IgD-negative memory B cell (primary cell): ENCODE measurements around the gene PWWP2B. TPM values are rescaled to one million over a fixed set of nuclear protein-coding genes. Genes with fewer than 3 reads are reported as not detected.
A peak's percentile ranks its signal among the peaks of the same experiment; 100 is the strongest.

ENCODE experiments used
- H3K27ac Mint-ChIP-seq, 3 donors: one replicate each; pipeline ENCODE4 v1.8.0; 2020 to 2022; ENCODE audit warnings: mild to moderate bottlenecking in 3 of 3, mixed read lengths in 3 of 3, moderate library complexity in 1 of 3
- H3K27me3 Mint-ChIP-seq: one replicate; pipeline ENCODE4 v1.8.0; 2021; ENCODE audit warnings: mixed read lengths
- H3K36me3 Mint-ChIP-seq: one replicate; pipeline ENCODE4 v1.8.0; 2020; ENCODE audit warnings: mild to moderate bottlenecking, mixed read lengths
- H3K4me1 Mint-ChIP-seq, 3 donors: one replicate each; pipeline ENCODE4 v1.8.0; 2020 to 2022; ENCODE audit warnings: mixed read lengths in 3 of 3, mild to moderate bottlenecking in 1 of 3
- H3K4me3 Mint-ChIP-seq, 4 donors: one replicate each; pipeline ENCODE4 v1.8.0; 2020 to 2022; ENCODE audit warnings: mild to moderate bottlenecking in 4 of 4, mixed read lengths in 4 of 4, moderate library complexity in 3 of 4
- H3K9me3 Mint-ChIP-seq, 3 donors: one replicate each; pipeline ENCODE4 v1.8.0; 2020 to 2021; ENCODE audit warnings: mixed read lengths in 3 of 3, mild to moderate bottlenecking in 1 of 3
- polyA plus RNA-seq: library from polyadenylated mRNA; unstranded; fragments of 300-500 nt; fragmentation: Illumina TruSeq; gene quantifications from one replicate; pipeline ENCODE4 v1.2.3, GENCODE V29; 2021

Gene PWWP2B
- polyA plus RNA-seq, 1 donor from 2014 or later: 9.0 TPM

DNA sequence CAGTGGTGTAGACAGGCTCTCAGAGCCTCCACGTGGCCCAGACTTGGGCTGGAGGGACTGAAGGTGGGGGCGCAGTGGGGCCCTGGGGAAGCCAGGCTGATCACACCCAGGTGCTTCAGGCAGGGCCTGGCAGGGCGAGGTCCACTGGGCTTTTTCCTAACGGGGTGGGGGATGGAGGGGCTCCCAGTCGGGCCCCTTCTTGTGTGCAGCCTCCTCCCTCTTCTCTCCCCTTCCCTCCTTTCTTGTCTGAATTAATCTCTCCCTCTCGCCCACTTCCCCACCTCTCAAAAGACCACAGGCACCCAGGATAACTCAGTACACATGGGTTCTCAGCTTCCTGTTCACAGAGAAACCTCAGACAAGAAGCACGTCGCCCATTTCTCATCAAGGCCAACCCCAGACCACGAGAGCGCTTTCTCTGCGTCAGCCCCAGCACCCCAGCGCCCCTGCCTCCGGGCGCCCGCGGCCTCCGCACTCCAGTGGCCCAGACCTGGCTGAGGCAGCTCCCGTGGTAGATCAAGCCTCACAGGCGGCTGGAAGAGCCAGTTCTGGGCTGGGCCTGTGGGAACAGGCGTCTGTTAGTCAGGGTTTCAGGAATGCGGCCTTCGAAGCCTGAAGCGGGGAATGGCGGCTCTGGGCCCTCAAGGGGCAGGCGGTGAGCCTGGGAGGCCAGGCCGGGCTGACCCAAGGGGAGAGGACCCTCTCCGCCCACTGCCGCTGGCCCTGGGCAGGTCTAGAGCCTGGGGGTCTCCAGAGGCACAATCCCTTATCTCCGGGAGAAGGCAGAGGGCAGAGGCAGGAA is 50.6 kb downstream of the PWWP2B start:
- H3K36me3 Mint-ChIP-seq: no peaks in the 10 kb centered on the region
- H3K27me3 Mint-ChIP-seq: no peaks in the 10 kb centered on the region
- peak overlapping the region; percentile 18 to 75 (median 57) for H3K4me3 Mint-ChIP-seq
- peak overlapping the region; percentile 89 to 95 (median 95) for H3K27ac Mint-ChIP-seq
- H3K9me3 Mint-ChIP-seq: no peaks in the 10 kb centered on the region
- peaks cover 11 to 19% (median 18%) of the 10 kb centered on the region in 3 donors for H3K4me1 Mint-ChIP-seq

GRCh38 chr10:132448248-132448731 is 51.3 kb downstream of the PWWP2B start:
- Mint-ChIP-seq H3K36me3 (no peaks in the 10 kb centered on the region), H3K9me3 (no peaks in the 10 kb centered on the region), H3K27me3 (no peaks in the 10 kb centered on the region), H3K4me3 (peak overlapping the region in 3 of 4 donors; percentile 17 to 73 (median 57)), H3K27ac (peak overlapping the region; percentile 31 to 95 (median 89)), H3K4me1 (peaks cover 12 to 19% (median 19%) of the 10 kb centered on the region in 3 donors)

- no peaks in the 10 kb centered on the region for H3K9me3 Mint-ChIP-seq
- peak overlapping the region in 2 of 3 donors; percentile 87 to 89 for H3K27ac Mint-ChIP-seq
- peaks cover 11 to 19% (median 17%) of the 10 kb centered on the region in 3 donors for H3K4me1 Mint-ChIP-seq
- H3K27me3 Mint-ChIP-seq: no peaks in the 10 kb centered on the region
- H3K4me3 Mint-ChIP-seq: no peak overlapping the region
- H3K36me3 Mint-ChIP-seq: no peaks in the 10 kb centered on the region
These were observed 52.2 kb downstream of the PWWP2B start for GRCh38 chr10:132449051-132449810.

DNA sequence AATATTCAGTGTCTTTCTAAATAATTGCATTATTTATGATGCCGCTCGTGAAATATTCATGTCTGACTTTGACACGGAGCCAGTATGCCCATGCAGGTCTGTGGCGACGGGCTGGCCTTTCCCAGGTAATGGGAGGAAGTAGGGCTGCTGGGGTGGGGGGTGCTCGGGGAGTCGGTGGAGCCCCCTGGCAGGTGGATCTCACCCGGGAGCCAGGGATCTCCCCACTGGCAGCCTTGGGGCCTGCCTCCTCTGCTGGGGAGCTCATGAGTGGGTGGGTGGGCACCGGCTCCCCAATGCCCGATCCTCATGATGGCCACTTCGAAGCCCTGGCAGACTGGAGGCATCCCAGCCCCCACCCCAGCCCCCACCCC is 52.8 kb downstream of the PWWP2B start:
- no peaks in the 10 kb centered on the region for H3K9me3 Mint-ChIP-seq
- peaks cover 11 to 19% (median 17%) of the 10 kb centered on the region in 3 donors for H3K4me1 Mint-ChIP-seq
- no peak overlapping the region for H3K4me3 Mint-ChIP-seq
- peak overlapping the region; percentile 67 to 89 (median 87) for H3K27ac Mint-ChIP-seq
- no peaks in the 10 kb centered on the region for H3K36me3 Mint-ChIP-seq
- H3K27me3 Mint-ChIP-seq: no peaks in the 10 kb centered on the region

- peak overlapping the region; percentile 73 to 95 (median 90) for H3K27ac Mint-ChIP-seq
- H3K4me1 Mint-ChIP-seq: peaks cover 8 to 19% (median 15%) of the 10 kb centered on the region in 3 donors
- H3K36me3 Mint-ChIP-seq: no peaks in the 10 kb centered on the region
- H3K27me3 Mint-ChIP-seq: no peaks in the 10 kb centered on the region
- no peaks in the 10 kb centered on the region for H3K9me3 Mint-ChIP-seq
- no peak overlapping the region for H3K4me3 Mint-ChIP-seq
These were observed 53.4 kb downstream of the PWWP2B start for GRCh38 chr10:132450466-132450824.

DNA sequence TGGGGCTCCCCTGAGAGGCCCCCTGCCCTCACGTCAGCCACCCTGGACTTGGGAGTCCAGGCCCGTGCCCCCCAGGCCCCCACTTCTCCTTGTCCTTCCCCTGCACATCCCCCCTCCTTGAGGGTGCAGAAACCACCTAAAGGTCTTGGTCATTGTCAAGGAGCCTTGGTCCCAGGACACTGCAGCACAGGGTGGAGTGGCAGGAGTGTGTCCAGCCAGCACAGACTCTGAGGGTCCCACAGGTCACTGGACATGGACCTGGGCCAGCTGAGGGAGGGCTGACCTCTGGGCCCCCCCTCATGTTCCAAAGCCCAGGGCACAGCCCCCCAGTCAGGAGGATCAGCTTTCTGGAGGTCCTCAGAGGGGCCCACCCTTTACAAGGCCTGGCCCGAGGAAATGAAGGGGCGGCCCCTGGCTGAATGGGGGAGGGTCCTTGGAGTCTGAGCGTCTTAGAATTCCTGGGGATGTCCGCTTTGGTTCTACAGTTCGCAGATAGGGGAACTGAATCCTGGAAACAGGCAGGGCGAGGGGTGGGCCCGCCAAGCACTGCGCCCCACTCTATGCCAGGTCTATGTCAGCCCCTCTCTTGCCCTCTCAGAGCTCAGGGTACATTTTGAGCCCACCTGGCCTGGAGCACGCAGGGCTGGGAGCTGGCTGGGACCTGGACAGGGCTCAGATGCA is 54.0 kb downstream of the PWWP2B start:
- Mint-ChIP-seq H3K27me3 (no peaks in the 10 kb centered on the region), H3K9me3 (no peaks in the 10 kb centered on the region), H3K4me3 (peak overlapping the region in 2 of 4 donors; percentile 14 to 17), H3K27ac (peak overlapping the region; percentile 89 to 95 (median 90)), H3K36me3 (no peaks in the 10 kb centered on the region), H3K4me1 (peaks cover 8 to 19% (median 15%) of the 10 kb centered on the region in 3 donors)

DNA sequence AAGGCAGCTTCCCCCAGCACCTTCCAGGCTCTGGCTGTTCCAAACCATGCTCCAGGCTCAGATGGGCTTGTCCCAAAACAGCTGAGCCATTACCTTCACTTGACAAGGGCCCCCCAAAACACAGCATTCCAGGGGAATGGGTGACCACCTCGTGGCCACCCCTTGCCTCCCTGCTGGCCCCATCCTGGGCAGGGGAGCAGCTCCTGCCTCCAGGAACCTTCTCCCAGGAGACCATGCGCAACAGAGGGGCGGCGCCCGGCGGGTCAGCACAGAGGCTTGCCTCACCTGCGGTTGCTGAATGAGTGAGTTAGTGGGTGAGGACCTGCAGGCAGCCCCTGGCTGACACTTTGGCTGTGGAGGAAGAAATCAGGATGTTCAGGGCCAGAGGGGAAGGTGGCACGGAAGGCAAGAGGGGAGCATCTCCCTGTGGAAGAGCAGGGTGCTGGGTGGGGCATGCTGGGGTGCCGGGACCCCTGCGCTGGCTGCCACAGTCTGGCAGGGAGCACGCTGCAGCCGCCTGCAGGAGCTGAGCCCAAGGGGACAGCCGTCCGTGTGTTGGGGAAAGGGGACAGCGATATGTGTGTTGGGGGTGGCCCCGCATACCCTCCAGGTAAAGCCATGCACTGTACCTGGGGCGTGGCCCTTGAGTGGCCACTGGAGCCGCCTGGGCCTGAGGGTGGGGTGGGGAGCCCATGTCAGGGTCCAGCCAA is 54.7 kb downstream of the PWWP2B start:
- Mint-ChIP-seq H3K27ac (peak overlapping the region; percentile 89 to 95 (median 90)), H3K4me1 (peaks cover 7 to 19% (median 14%) of the 10 kb centered on the region in 3 donors), H3K9me3 (no peaks in the 10 kb centered on the region), H3K36me3 (no peaks in the 10 kb centered on the region), H3K4me3 (peak overlapping the region in 2 of 4 donors; percentile 14 to 52), H3K27me3 (no peaks in the 10 kb centered on the region)

DNA sequence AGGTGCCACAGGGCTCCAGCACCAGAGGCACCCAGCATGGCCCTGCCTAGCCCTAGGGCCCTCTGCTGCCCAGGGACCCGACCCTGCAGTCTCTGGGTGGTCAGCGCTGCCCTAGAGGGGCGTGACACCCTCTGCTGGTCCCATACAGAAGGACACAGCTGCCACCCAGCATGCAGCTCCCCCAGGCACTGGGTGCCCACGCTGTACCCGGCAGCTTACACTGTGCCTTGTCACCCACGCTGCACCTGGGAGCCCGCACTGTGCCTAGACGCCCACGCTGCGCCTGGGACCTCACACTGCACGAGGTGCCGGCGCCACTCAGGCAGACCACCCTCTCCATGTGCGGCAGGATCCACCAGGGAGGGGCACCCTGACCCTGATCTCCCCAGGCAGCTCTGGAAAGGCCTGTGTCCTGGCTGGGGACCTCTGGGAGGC is 55.2 kb downstream of the PWWP2B start:
- H3K36me3 Mint-ChIP-seq: no peaks in the 10 kb centered on the region
- H3K9me3 Mint-ChIP-seq: no peaks in the 10 kb centered on the region
- peak overlapping the region in 3 of 4 donors; percentile 8 to 44 (median 32) for H3K4me3 Mint-ChIP-seq
- peak overlapping the region; percentile 91 to 95 (median 93) for H3K27ac Mint-ChIP-seq
- H3K4me1 Mint-ChIP-seq: peaks cover 7 to 19% (median 14%) of the 10 kb centered on the region in 3 donors
- H3K27me3 Mint-ChIP-seq: no peaks in the 10 kb centered on the region

DNA sequence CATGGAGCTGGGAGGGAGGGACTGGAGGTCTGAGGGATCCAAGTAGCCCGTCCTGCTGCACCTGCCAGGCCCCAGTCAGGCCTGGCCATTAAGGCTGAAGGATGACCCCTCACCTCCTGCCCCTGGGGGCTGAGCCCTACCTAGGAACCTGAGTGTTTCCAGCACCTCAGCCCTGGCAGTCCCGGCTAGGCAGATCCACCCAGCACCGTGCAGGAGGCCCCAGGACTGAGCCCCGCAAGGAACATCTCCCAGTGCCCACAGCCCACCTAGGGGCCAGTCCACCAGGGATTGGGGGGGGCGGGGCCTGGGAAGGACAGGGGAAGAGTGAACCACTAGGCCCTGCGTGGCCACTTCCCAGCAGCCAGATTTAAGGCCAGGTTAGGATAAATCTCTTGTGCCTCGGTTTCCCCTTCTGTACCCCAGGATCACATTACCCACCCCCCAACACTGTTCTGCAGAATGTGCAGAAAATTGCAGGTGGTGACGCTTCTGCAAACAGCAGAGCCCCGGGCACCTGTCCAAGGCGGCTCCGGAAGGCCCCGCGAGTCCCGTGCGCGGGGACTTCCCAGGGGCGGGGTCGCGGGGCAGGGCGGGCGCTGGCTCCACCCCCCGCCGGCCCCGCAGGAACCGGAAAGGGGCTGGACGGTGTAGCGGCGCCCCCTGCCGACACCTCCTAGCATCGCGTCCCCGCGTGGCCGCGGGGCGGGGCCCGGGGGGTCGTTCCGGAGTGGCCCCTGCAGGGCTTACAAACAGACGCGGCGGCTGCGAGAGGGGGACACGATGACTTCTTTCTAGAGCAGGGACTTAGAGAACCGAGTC is 55.9 kb downstream of the PWWP2B start:
- peak overlapping the region; percentile 91 to 95 (median 93) for H3K27ac Mint-ChIP-seq
- H3K36me3 Mint-ChIP-seq: no peaks in the 10 kb centered on the region
- peaks cover 3 to 14% (median 9%) of the 10 kb centered on the region in 3 donors for H3K4me1 Mint-ChIP-seq
- H3K4me3 Mint-ChIP-seq: peak overlapping the region; percentile 12 to 44 (median 36)
- no peaks in the 10 kb centered on the region for H3K9me3 Mint-ChIP-seq
- H3K27me3 Mint-ChIP-seq: no peaks in the 10 kb centered on the region

- Mint-ChIP-seq H3K27ac (peak overlapping the region in 2 of 3 donors; percentile 91 to 95), H3K4me1 (peaks cover 3 to 14% (median 9%) of the 10 kb centered on the region in 3 donors), H3K4me3 (peak overlapping the region in 1 of 4 donors; percentile 44), H3K27me3 (no peaks in the 10 kb centered on the region), H3K9me3 (no peaks in the 10 kb centered on the region), H3K36me3 (no peaks in the 10 kb centered on the region)
These were observed 56.5 kb downstream of the PWWP2B start for GRCh38 chr10:132453470-132453861.

DNA sequence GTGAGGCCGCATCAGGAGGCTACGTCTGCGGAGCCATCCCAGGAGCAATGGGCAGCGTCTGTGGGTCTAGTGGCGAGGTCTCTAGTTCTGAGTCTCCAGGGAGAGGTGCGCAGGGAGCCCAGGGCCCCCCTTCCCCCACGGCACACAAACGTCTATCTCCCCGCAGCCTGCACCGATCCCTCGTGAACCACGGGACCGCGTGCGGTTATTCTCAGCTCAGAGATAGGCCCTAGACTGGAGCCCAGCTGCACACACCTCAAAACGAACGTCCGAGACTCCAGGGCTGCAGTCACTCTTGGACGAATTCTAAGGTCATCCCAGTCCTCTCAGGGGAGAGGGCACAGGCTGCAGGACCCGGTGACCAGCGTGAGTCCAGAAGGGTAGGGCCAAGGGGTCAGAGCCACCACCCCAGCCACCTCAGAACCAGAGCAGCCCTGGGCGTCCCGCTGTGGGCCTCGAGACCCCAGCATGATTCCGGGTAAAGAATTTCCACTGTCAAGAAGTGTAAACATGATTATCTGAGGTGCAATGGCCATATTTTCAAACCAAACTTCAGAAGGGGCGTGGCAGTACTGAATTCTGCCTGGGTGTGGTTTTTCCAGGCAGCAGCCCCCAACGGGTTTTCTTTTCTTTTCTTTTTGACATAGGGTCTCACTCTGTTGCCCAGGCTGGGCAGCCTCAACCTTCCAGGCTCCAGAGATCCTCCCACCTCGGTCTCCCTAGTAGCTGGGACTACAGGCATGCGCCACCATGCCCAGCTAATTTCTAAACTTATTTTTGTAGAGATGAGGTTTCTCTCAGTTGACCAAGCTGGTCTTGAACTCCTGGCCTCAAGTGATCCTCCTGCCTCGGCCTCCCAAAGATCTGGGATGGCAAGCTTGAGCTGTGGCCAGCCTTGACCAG is 57.5 kb downstream of the PWWP2B start:
- no peaks in the 10 kb centered on the region for H3K36me3 Mint-ChIP-seq
- no peak overlapping the region for H3K4me3 Mint-ChIP-seq
- H3K9me3 Mint-ChIP-seq: no peaks in the 10 kb centered on the region
- peak overlapping the region in 1 of 3 donors; percentile 91 for H3K27ac Mint-ChIP-seq
- peaks cover 5 to 11% (median 9%) of the 10 kb centered on the region in 3 donors for H3K4me1 Mint-ChIP-seq
- peaks cover 2% of the 10 kb centered on the region for H3K27me3 Mint-ChIP-seq

GRCh38 chr10:132455441-132455971 is 58.5 kb downstream of the PWWP2B start:
- Mint-ChIP-seq H3K36me3 (no peaks in the 10 kb centered on the region), H3K27ac (no peak overlapping the region), H3K9me3 (no peaks in the 10 kb centered on the region), H3K27me3 (peaks cover 2% of the 10 kb centered on the region), H3K4me3 (no peak overlapping the region), H3K4me1 (peaks cover 4 to 11% (median 6%) of the 10 kb centered on the region in 3 donors)
